ENCODE measurements around the gene SLC25A33.
"Not testable (repeated sequence)": the region's sequence is repeated elsewhere in the genome, so short reads cannot be mapped to it uniquely, and the experiment has no call there.

The SLC25A33 gene

DNA sequence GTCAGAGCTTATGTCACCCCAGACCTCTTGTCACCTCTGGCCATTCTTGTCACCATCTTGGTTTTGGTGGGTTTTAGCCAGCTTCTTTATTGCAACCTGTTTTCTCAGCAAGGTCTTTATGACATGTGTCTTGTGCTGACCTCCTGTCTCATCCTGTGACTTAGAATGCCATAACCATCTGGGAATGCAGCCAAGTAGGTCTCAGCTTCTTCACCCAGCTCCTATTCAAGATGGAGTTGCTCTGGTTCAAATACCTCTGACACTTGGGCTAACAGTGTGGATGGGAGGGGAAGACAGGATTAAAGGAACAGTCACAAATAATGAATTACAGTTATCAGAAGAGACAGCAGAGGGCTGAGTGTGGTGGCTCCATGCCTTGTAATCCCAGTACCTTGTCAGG is 81.8 kb downstream of the SLC25A33 start:
- TF ChIP-seq, protein P1, sequence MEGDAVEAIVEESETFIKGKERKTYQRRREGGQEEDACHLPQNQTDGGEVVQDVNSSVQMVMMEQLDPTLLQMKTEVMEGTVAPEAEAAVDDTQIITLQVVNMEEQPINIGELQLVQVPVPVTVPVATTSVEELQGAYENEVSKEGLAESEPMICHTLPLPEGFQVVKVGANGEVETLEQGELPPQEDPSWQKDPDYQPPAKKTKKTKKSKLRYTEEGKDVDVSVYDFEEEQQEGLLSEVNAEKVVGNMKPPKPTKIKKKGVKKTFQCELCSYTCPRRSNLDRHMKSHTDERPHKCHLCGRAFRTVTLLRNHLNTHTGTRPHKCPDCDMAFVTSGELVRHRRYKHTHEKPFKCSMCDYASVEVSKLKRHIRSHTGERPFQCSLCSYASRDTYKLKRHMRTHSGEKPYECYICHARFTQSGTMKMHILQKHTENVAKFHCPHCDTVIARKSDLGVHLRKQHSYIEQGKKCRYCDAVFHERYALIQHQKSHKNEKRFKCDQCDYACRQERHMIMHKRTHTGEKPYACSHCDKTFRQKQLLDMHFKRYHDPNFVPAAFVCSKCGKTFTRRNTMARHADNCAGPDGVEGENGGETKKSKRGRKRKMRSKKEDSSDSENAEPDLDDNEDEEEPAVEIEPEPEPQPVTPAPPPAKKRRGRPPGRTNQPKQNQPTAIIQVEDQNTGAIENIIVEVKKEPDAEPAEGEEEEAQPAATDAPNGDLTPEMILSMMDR (IDR thresholded peaks at IDR 0.05; ENCODE audit: low read depth, low read length) = no peak
- no peak overlapping the region for H3K4me3 ChIP-seq (ENCODE audit: low read depth, low read length)

DNA sequence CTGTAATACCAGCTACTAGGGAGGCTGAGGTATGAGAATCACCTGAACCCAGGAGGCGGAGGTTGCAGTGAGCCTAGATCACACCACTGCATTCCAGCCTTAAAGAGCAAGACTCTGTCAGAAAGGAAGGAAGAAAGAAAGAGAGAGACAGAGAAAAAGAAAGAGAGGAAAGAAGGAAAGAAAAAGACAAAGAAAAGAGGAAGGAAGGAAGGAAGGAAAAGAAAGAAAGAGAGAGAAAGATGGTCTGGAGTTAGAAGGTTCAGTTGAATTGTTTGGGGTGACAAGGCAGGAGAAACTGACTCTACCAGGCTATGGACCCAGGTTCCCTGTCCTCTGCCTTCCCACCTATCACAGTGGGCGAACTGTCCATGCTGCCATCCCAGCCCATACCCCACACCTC is 84.8 kb downstream of the SLC25A33 start:
- H3K4me3 ChIP-seq (ENCODE audit: low read depth, low read length) = no peak overlapping the region
- TF ChIP-seq, protein P1 (IDR thresholded peaks at IDR 0.05; ENCODE audit: low read depth, low read length) = no peak

DNA sequence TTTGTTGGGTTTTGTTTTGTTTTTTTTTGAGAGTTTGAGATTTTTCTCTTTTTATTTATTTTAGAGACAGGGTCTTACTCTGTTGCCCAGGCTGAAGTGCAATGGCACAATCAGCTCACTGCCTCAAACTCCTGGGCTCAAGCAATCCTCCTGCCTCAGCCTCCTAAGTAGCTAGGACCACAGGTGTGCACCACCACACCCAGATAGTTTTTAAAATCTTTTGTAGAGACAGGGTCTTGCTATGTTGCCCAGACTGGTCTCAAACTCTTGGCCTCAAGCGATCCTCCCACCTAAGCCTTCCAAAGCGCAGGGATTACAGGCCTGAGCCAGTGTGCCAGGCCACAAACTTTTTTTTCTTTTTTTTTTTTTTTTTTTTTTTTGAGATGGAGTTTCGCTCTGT is 85.8 kb downstream of the SLC25A33 start:
- H3K4me3 ChIP-seq (ENCODE audit: low read depth, low read length) = not testable (repeated sequence)

DNA sequence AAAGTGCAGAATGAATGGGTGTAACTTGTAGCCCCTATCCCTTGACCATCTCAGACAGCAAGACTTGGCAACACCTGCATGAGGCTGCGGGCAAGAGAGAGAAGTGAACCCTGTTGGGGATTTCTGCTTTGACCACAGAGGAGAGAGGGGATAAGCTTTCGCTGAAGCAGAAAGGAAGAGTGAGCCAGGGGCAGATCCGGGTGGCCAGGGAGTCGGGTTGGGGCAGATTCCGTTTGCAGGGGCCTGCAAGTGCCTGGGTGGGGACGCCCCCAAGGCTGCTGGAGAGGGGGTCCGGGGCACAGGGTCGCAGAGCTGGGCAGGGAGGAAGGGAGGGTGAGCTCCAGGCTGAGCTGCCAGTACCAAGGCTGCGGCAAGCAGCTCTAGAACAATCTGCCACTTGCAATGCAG is 86.9 kb downstream of the SLC25A33 start:
- no peak overlapping the region for H3K4me3 ChIP-seq (ENCODE audit: low read depth, low read length)
- TF ChIP-seq, protein P1 (IDR thresholded peaks at IDR 0.05; ENCODE audit: low read depth, low read length) = no peak

DNA sequence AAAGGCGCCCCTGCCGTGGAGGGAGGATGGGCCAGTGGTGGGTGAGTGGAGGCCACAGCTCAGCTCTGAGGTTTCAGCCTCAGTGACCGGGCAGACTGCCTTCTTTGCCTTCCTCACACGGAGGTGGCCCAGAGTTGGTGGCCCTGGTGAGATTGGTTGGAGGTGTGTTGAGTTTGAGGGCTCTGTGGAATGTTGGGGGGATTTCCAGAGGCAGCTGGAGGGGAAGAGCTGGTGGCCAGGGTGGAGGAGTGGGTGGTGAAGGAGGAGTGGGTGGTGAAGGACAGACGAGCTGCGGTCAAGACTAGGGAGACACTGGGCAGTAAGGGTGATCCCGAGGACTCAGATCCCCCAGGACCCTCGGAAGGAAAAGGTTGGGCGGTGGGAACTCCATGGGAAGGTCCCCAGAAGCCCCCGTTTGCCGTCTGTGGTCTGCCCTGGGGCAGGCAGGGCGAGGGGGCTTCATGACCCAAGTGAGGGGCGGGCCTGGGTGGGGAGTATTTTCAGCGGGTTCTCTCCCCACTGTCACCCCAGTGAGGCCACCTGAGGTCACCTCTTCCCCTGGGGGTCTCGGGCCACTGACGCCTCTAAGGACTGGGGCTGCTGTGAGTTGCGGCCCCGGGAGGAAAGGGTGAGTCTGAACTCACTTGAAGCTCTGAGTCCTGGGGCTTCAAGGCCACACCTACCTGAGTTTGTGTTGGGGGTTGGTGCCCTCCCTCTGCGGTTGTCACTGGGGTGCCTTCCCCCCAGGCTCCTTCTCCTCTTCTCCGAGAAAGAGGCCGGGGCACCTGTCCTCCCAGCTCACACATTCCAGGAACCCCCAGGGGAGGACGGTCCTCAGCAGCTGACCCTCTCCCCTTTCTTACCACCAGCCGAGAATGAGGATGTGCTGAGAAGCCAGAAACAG is 89.5 kb downstream of the SLC25A33 start:
- H3K4me3 ChIP-seq (ENCODE audit: low read depth, low read length) = no peak overlapping the region
- TF ChIP-seq, protein P1 (IDR thresholded peaks at IDR 0.05; ENCODE audit: low read depth, low read length) = no peak

DNA sequence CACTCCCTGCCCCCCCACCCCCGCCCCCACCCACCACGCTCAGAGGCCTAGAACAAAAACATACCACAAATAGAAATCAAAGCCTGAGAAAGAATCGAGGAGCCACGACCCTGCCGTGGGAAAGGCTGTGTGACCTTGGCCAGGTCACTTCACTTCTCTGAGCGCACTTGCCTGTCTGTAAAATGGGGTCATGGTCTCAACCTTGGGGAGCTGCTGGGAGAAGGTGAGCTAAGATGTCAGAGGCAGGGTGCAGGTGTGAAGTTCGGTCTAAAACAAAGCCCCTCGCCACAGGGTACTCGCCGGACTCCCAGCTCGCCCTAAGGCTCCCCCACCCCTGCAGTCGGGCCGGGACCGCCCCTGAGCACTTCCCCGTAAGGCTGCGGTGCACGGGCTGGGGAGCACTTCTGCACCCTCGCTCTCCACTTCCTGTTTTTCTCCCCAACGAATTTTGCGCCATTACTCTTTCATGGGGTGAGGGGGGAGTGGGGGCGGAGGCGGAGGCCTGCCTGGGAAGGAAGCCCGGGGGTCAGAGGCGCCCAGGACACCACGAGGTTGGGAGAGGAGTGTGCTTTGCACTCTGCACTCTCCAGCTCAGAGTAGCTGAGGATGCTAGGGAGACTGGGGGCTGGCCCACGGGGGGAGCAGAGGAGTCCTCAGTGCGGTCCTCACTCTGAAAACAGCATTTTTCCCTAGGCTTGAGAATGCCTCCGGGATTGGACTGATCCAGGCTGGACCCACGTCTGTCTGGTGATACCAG is 90.4 kb downstream of the SLC25A33 start:
- H3K4me3 ChIP-seq (ENCODE audit: low read depth, low read length) = no peak overlapping the region
- TF ChIP-seq, protein P1 (IDR thresholded peaks at IDR 0.05; ENCODE audit: low read depth, low read length) = no peak

DNA sequence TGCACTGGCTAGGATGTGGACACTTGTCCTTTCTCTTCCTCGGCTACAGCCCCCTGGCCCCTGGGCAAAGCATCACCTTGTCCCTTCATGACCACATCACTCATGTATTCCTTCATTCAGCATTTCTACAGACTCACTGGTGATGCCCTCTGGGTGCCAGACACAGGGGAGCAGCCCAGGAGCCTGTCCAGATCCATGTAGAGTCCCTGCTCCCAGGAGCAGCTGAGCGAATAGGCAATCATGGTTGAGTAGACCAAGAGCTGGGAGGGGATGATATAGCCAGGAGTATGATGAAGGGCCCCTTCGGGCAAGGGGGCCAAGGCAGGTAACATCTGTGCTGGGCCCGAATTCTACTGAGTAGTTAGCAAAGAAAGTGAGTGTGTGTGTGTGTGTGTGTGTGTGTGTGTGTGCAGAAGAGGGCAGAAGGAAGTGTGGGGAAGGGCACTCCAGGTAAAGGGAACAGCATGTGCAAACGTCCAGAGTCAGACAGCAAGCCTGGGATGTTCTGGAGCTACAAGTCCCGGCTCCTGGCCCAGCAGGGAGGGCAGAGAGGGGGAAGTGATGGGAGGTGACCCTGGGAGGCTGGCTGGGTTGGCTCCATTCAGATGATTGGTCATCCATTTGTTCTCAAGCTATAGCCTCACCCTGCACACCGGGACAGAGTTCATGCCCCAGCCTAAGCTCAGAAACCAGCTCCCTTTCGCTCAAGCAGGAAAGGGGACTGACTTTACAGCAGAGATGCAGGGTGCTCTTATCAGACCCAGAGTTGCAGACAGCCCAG is 91.3 kb downstream of the SLC25A33 start:
- TF ChIP-seq, protein P1 (IDR thresholded peaks at IDR 0.05; ENCODE audit: low read depth, low read length) = no peak
- H3K4me3 ChIP-seq (ENCODE audit: low read depth, low read length) = no peak overlapping the region
